ENCODE measurements around the gene C4A. TPM values are rescaled to one million over a fixed set of nuclear protein-coding genes. Genes with fewer than 3 reads are reported as not detected.
"Not testable (repeated sequence)": the region's sequence is repeated elsewhere in the genome, so short reads cannot be mapped to it uniquely, and the experiment has no call there.

Gene C4A
- total RNA-seq, 4 donors from 2014 or later: 16.9 to 210 (median 33.6) TPM

- TF ChIP-seq CTCF (IDR thresholded peaks at IDR 0.05): no peak
- TF ChIP-seq EP300 (IDR thresholded peaks at IDR 0.05; ENCODE audit: low read depth): no peak
- TF ChIP-seq POLR2A (IDR thresholded peaks at IDR 0.05): no peak
- no peak for TF ChIP-seq POLR2AphosphoS5 (IDR thresholded peaks at IDR 0.05)
- H3K27me3 ChIP-seq: no peaks in the 10 kb centered on the region
- H3K9me3 ChIP-seq: no peaks in the 10 kb centered on the region
- peaks cover 0 to 5% (median 2%) of the 10 kb centered on the region in 4 donors for H3K36me3 ChIP-seq
- no peaks in the 10 kb centered on the region for H3K4me1 ChIP-seq
- 95% methylated on average over 3 of the region's 3 CpGs; no CpG with 5 or more reads in 1 of the 2 donors for WGBS, 2 donors (ENCODE audit: low coverage in 1 of 2)
- DNase-seq: no peak
- no peak overlapping the region for H3K4me3 ChIP-seq
- in situ Hi-C loops (cut with MboI; ENCODE audit: low pct_ligation_motif_present in 1 of 4, low pct_unique_long_range_greater_than_20kb in 1 of 4, low sequenced_read_pairs in 3 of 4) (no loop called here), intact Hi-C loops (cut with DNase I; ENCODE audit: low total_unique reads) (no loop called here)
- H3K27ac ChIP-seq: no peak overlapping the region
Observed at GRCh38 chr6:31979238-31979898, 2.5 kb upstream of the C4A start.

GRCh38 chr6:31980195-31980876, 1.5 kb upstream of the C4A start:
- H3K4me1 ChIP-seq; H3K4me3 ChIP-seq; H3K27me3 ChIP-seq; intact Hi-C loops (cut with DNase I; ENCODE audit: low total_unique reads); H3K27ac ChIP-seq; H3K36me3 ChIP-seq; H3K9me3 ChIP-seq; in situ Hi-C loops (cut with MboI; ENCODE audit: low pct_ligation_motif_present in 1 of 4, low pct_unique_long_range_greater_than_20kb in 1 of 4, low sequenced_read_pairs in 3 of 4); DNase-seq: not testable (repeated sequence)
- WGBS, 2 donors (ENCODE audit: low coverage in 1 of 2): 70 to 96% methylated on average over 2 to 5 of the region's 13 CpGs

GRCh38 chr6:31980998-31981397, 859 bp upstream of the C4A start:
- H3K27me3 ChIP-seq; DNase-seq; H3K36me3 ChIP-seq; intact Hi-C loops (cut with DNase I; ENCODE audit: low total_unique reads); in situ Hi-C loops (cut with MboI; ENCODE audit: low pct_ligation_motif_present in 1 of 4, low pct_unique_long_range_greater_than_20kb in 1 of 4, low sequenced_read_pairs in 3 of 4); H3K27ac ChIP-seq; H3K4me1 ChIP-seq; H3K4me3 ChIP-seq; H3K9me3 ChIP-seq: not testable (repeated sequence)
- no CpG with 5 or more reads among the region's 5 CpGs for WGBS, 2 donors (ENCODE audit: low coverage in 1 of 2)

GRCh38 chr6:31989363-31989762, 7.5 kb downstream of the C4A start:
- H3K4me1 ChIP-seq; H3K36me3 ChIP-seq; intact Hi-C loops (cut with DNase I; ENCODE audit: low total_unique reads); H3K9me3 ChIP-seq; DNase-seq; in situ Hi-C loops (cut with MboI; ENCODE audit: low pct_ligation_motif_present in 1 of 4, low pct_unique_long_range_greater_than_20kb in 1 of 4, low sequenced_read_pairs in 3 of 4); H3K27ac ChIP-seq; H3K4me3 ChIP-seq; H3K27me3 ChIP-seq: not testable (repeated sequence)
- WGBS, 2 donors (ENCODE audit: low coverage in 1 of 2): no CpG with 5 or more reads among the region's 10 CpGs

- H3K4me1 ChIP-seq; DNase-seq; intact Hi-C loops (cut with DNase I; ENCODE audit: low total_unique reads); H3K9me3 ChIP-seq; H3K36me3 ChIP-seq; H3K4me3 ChIP-seq; in situ Hi-C loops (cut with MboI; ENCODE audit: low pct_ligation_motif_present in 1 of 4, low pct_unique_long_range_greater_than_20kb in 1 of 4, low sequenced_read_pairs in 3 of 4); H3K27me3 ChIP-seq; H3K27ac ChIP-seq: not testable (repeated sequence)
- 97% methylated on average over 9 of the region's 14 CpGs; no CpG with 5 or more reads in 1 of the 2 donors for WGBS, 2 donors (ENCODE audit: low coverage in 1 of 2)
Observed at GRCh38 chr6:31994421-31994820, 12.6 kb downstream of the C4A start.

GRCh38 chr6:31996385-31996784, 14.5 kb downstream of the C4A start:
- H3K4me3 ChIP-seq; H3K27ac ChIP-seq; H3K36me3 ChIP-seq; in situ Hi-C loops (cut with MboI; ENCODE audit: low pct_ligation_motif_present in 1 of 4, low pct_unique_long_range_greater_than_20kb in 1 of 4, low sequenced_read_pairs in 3 of 4); intact Hi-C loops (cut with DNase I; ENCODE audit: low total_unique reads); H3K4me1 ChIP-seq; H3K27me3 ChIP-seq; DNase-seq; H3K9me3 ChIP-seq: not testable (repeated sequence)
- WGBS, 2 donors (ENCODE audit: low coverage in 1 of 2): no CpG with 5 or more reads among the region's 6 CpGs

GRCh38 chr6:32002546-32003268, 20.9 kb downstream of the C4A start:
- H3K9me3 ChIP-seq; in situ Hi-C loops (cut with MboI; ENCODE audit: low pct_ligation_motif_present in 1 of 4, low pct_unique_long_range_greater_than_20kb in 1 of 4, low sequenced_read_pairs in 3 of 4); H3K36me3 ChIP-seq; H3K4me3 ChIP-seq; H3K4me1 ChIP-seq; H3K27ac ChIP-seq; intact Hi-C loops (cut with DNase I; ENCODE audit: low total_unique reads); DNase-seq; H3K27me3 ChIP-seq: not testable (repeated sequence)
- no CpG with 5 or more reads among the region's 15 CpGs for WGBS, 2 donors (ENCODE audit: low coverage in 1 of 2)

- H3K27me3 ChIP-seq; H3K4me3 ChIP-seq; H3K9me3 ChIP-seq; in situ Hi-C loops (cut with MboI; ENCODE audit: low pct_ligation_motif_present in 1 of 4, low pct_unique_long_range_greater_than_20kb in 1 of 4, low sequenced_read_pairs in 3 of 4); H3K4me1 ChIP-seq; DNase-seq; H3K27ac ChIP-seq; intact Hi-C loops (cut with DNase I; ENCODE audit: low total_unique reads); H3K36me3 ChIP-seq: not testable (repeated sequence)
- no CpG with 5 or more reads among the region's 7 CpGs for WGBS, 2 donors (ENCODE audit: low coverage in 1 of 2)
Observed at GRCh38 chr6:32003301-32003700, 21.4 kb downstream of the C4A start.

- in situ Hi-C loops (cut with MboI; ENCODE audit: low pct_ligation_motif_present in 1 of 4, low pct_unique_long_range_greater_than_20kb in 1 of 4, low sequenced_read_pairs in 3 of 4); intact Hi-C loops (cut with DNase I; ENCODE audit: low total_unique reads): not testable (repeated sequence)
Observed at GRCh38 chr6:32004393-32004792, 22.5 kb downstream of the C4A start.

More at GRCh38 chr6:32004393-32004792, 22.5 kb downstream of the C4A start:
- H3K36me3 ChIP-seq, H3K4me3 ChIP-seq, H3K4me1 ChIP-seq, DNase-seq, H3K27me3 ChIP-seq, H3K9me3 ChIP-seq, H3K27ac ChIP-seq: not testable (repeated sequence)
- 52 to 93% methylated on average over 3 of the region's 4 CpGs for WGBS, 2 donors (ENCODE audit: low coverage in 1 of 2)

All from transverse colon (tissue), 4 donors.